ENCODE measurements around the gene ATG9B. TPM values are rescaled to one million over a fixed set of nuclear protein-coding genes. Genes with fewer than 3 reads are reported as not detected.
A peak's percentile ranks its signal among the peaks of the same experiment; 100 is the strongest.

The ATG9B gene
- total and polyA plus RNA-seq, 9 of the 15 experiments (the other 6 are each of a cell fraction or from before 2014, with no cell fraction given) = 0.29 to 8.0 (median 2.1) TPM

- TF ChIP-seq MECOM (CRISPR knock-in tag; IDR thresholded peaks at IDR 0.05) (no peak), MYBL2 (IDR thresholded peaks at IDR 0.05; ENCODE audit: low read depth) (no peak), MYBL2 (CRISPR knock-in tag; IDR thresholded peaks at IDR 0.05; ENCODE audit: borderline replicate concordance) (no peak), POU5F1 (IDR thresholded peaks at IDR 0.05; ENCODE audit: borderline replicate concordance, low read depth, low read length, partially characterized antibody) (no peak), GABPB2 (CRISPR knock-in tag; conservative IDR thresholded peaks at IDR 0.05) (no peak), ZFX (CRISPR knock-in tag; IDR thresholded peaks at IDR 0.05) (no peak; the same call in 1 of the 2 replicates), ZNF311 (CRISPR knock-in tag; IDR thresholded peaks at IDR 0.05) (no peak), ZNF212 (CRISPR knock-in tag; IDR thresholded peaks at IDR 0.05) (no peak), ZNF354B (CRISPR knock-in tag; IDR thresholded peaks at IDR 0.05) (no peak), XRCC3 (IDR thresholded peaks at IDR 0.05) (no peak), ZNF740 (CRISPR knock-in tag; IDR thresholded peaks at IDR 0.05) (peak; percentile 79; the same call in 1 of the 2 replicates), ZNF740 (tag; IDR thresholded peaks at IDR 0.05) (peak in 1 of 2 experiments; percentile 82; a peak in 2 of 4 replicates), CTCFL (IDR thresholded peaks at IDR 0.05; ENCODE audit: borderline replicate concordance, insufficient read depth, low read depth, low read length, poor library complexity, severe bottlenecking) (no peak), HDGF (IDR thresholded peaks at IDR 0.05) (no peak), MCM7 (IDR thresholded peaks at IDR 0.05) (no peak), THAP12 (CRISPR knock-in tag; IDR thresholded peaks at IDR 0.05) (no peak), ZKSCAN3 (CRISPR knock-in tag; IDR thresholded peaks at IDR 0.05) (no peak), ZNF551 (CRISPR knock-in tag; IDR thresholded peaks at IDR 0.05) (no peak)
Observed at GRCh38 chr7:150976529-150977381, 47.5 kb downstream of the ATG9B start (continued).
